Duodenal mucosa (tissue), 2 donors: ENCODE measurements around the gene AFAP1.

Experiments used
- H3K27ac ChIP-seq: one replicate; pipeline ENCODE4 v1.7.0; 2013; ENCODE audit warnings: low read depth, low read length
- H3K27me3 ChIP-seq, 2 donors: one replicate each; pipeline ENCODE4 v1.7.0; 2013; ENCODE audit warnings: low read length in 2 of 2, control low read depth in 1 of 2; ENCODE audit not compliant: insufficient read depth in 2 of 2, control insufficient read depth in 1 of 2
- H3K36me3 ChIP-seq, 2 donors: one replicate each; pipeline ENCODE4 v1.7.0; 2013; ENCODE audit warnings: low read length in 2 of 2, control low read depth in 1 of 2; ENCODE audit not compliant: insufficient read depth in 2 of 2, control insufficient read depth in 1 of 2
- H3K4me1 ChIP-seq, 2 donors: one replicate each; pipeline ENCODE4 v1.7.0; 2013; ENCODE audit warnings: low read length in 2 of 2, control low read depth in 1 of 2; ENCODE audit not compliant: insufficient read depth in 2 of 2, control insufficient read depth in 1 of 2
- H3K4me3 ChIP-seq, 2 donors: one replicate each; pipeline ENCODE4 v1.7.0; 2013; ENCODE audit warnings: low read length in 2 of 2, low read depth in 1 of 2
- H3K9ac ChIP-seq, 2 donors: one replicate each; pipeline ENCODE4 v1.7.0; 2013; ENCODE audit warnings: low read length in 2 of 2, low read depth in 1 of 2
- H3K9me3 ChIP-seq, 2 donors: one replicate each; pipeline ENCODE4 v1.7.0; 2013; ENCODE audit warnings: low read length in 2 of 2, control low read depth in 1 of 2; ENCODE audit not compliant: control insufficient read depth in 1 of 2

Gene AFAP1

GRCh38 chr4:7970361-7970946, 30.8 kb upstream of the AFAP1 start:
- peaks cover 38 to 49% of the 10 kb centered on the region in 2 donors for H3K4me1 ChIP-seq
- peak overlapping the region; percentile 23 to 60 for H3K4me3 ChIP-seq
- H3K27ac ChIP-seq: peak overlapping the region; percentile 66
- H3K27me3 ChIP-seq: no peaks in the 10 kb centered on the region
- no peaks in the 10 kb centered on the region for H3K36me3 ChIP-seq
- H3K9me3 ChIP-seq: no peaks in the 10 kb centered on the region
- H3K9ac ChIP-seq: peak overlapping the region; percentile 41 to 44

- H3K4me1 ChIP-seq: peaks cover 38 to 57% of the 10 kb centered on the region in 2 donors
- H3K27me3 ChIP-seq: no peaks in the 10 kb centered on the region
- H3K27ac ChIP-seq: no peak overlapping the region
- H3K9me3 ChIP-seq: no peaks in the 10 kb centered on the region
- no peak overlapping the region for H3K4me3 ChIP-seq
- H3K9ac ChIP-seq: no peak overlapping the region
- H3K36me3 ChIP-seq: no peaks in the 10 kb centered on the region
Measured at GRCh38 chr4:7968262-7968896, 28.7 kb upstream of the AFAP1 start.

DNA sequence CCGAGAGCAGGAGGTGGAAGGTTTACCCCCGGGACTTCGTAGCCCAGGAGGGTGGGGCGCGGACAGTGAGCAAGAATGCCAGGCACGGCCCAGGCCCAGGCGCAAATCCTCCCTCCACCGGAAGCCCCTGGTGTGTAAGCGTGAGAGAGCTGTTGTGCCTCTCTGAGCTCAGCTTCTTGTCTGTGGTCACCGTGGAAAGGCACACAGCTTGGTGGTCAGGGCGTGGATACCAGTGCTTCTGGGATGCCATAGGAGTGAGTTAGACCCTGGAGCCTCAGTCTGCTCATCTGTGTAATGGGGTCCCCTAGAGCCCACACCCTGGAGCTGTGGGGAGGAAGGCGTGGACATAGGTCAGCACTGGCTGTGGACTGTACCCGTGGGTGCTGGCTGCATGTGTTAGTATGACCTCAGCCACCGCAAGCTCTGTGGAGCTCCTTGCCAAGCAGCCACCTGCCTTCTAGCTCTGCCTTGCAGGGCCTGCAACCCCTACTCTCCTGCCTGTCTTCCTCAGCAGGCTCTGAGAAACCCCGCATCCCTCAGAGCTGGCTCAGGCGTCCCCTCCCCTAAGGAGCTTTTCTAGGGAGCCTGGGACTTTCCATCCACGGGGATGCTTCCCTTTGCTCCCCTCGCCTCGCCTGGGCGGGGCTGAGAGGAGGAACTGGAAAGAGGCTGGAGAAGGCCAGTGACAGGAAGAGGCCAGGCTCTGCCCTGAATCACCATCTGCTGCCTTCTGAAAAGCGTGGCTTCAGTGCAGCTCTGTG, 28.0 kb upstream of the AFAP1 start:
- H3K9ac ChIP-seq: no peak overlapping the region

GRCh38 chr4:7967063-7967440, 27.4 kb upstream of the AFAP1 start:
- Histone ChIP-seq H3K36me3 (no peaks in the 10 kb centered on the region), H3K27ac (no peak overlapping the region), H3K27me3 (no peaks in the 10 kb centered on the region), H3K4me1 (peaks cover 29 to 48% of the 10 kb centered on the region in 2 donors), H3K4me3 (no peak overlapping the region), H3K9me3 (no peaks in the 10 kb centered on the region), H3K9ac (no peak overlapping the region)

More for the DNA sequence above, 28.0 kb upstream of the AFAP1 start:
- H3K27me3 ChIP-seq: no peaks in the 10 kb centered on the region
- H3K36me3 ChIP-seq: no peaks in the 10 kb centered on the region
- H3K4me3 ChIP-seq: no peak overlapping the region
- H3K9me3 ChIP-seq: no peaks in the 10 kb centered on the region
- peaks cover 35 to 54% of the 10 kb centered on the region in 2 donors for H3K4me1 ChIP-seq
- no peak overlapping the region for H3K27ac ChIP-seq

DNA sequence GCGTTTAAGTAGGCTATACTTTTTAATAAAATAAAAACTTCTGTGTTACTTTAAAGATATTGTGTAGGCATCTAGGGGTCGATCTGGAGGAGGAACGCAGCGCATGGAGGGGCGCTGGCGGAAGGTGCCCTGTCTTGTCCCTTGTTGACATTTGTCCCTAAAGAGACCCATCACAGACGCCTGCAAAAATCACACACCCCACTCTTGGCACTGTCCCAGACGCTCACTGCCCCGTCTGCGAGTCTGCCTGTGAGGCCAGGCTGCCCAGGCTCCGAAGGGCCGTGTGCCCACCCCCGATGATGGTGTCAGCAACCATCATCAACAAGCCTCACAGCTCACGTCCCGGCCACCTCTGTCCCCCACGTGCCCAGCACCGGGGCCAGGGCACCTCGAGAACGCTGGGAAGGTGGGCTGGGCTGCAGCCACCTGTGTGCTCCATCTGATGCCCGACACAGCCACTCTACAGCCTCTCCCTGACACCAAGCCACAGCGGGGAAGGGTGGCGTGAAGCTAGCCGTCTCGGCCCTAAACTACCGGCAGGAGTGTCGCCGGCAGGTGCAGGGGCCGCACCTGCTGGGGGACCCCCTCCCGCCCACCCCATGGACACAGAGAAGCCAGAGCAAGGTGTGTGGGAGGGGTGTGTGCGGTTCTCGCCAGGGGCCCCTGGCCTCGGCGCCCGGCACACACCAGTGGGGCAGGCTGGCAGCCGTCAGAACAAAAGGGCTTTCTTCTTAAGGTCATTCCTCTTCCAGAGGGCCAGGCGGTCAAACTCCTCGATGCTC, 26.8 kb upstream of the AFAP1 start:
- H3K36me3 ChIP-seq: no peaks in the 10 kb centered on the region
- H3K4me3 ChIP-seq: no peak overlapping the region
- no peaks in the 10 kb centered on the region for H3K9me3 ChIP-seq
- no peaks in the 10 kb centered on the region for H3K27me3 ChIP-seq
- H3K27ac ChIP-seq: no peak overlapping the region
- H3K9ac ChIP-seq: no peak overlapping the region
- H3K4me1 ChIP-seq: peaks cover 23 to 42% of the 10 kb centered on the region in 2 donors

- H3K4me1 ChIP-seq: peaks cover 19 to 42% of the 10 kb centered on the region in 2 donors
Measured at GRCh38 chr4:7964890-7965662, 25.4 kb upstream of the AFAP1 start.

GRCh38 chr4:7964459-7964858, 24.8 kb upstream of the AFAP1 start:
- no peaks in the 10 kb centered on the region for H3K27me3 ChIP-seq
- no peaks in the 10 kb centered on the region for H3K9me3 ChIP-seq
- no peaks in the 10 kb centered on the region for H3K36me3 ChIP-seq
- H3K9ac ChIP-seq: no peak overlapping the region
- H3K4me3 ChIP-seq: no peak overlapping the region
- H3K4me1 ChIP-seq: peaks cover 18 to 39% of the 10 kb centered on the region in 2 donors
- no peak overlapping the region for H3K27ac ChIP-seq

More at GRCh38 chr4:7964890-7965662, 25.4 kb upstream of the AFAP1 start:
- H3K27me3 ChIP-seq: no peaks in the 10 kb centered on the region
- no peak overlapping the region for H3K27ac ChIP-seq
- no peaks in the 10 kb centered on the region for H3K9me3 ChIP-seq
- H3K9ac ChIP-seq: no peak overlapping the region
- no peak overlapping the region for H3K4me3 ChIP-seq
- H3K36me3 ChIP-seq: no peaks in the 10 kb centered on the region

DNA sequence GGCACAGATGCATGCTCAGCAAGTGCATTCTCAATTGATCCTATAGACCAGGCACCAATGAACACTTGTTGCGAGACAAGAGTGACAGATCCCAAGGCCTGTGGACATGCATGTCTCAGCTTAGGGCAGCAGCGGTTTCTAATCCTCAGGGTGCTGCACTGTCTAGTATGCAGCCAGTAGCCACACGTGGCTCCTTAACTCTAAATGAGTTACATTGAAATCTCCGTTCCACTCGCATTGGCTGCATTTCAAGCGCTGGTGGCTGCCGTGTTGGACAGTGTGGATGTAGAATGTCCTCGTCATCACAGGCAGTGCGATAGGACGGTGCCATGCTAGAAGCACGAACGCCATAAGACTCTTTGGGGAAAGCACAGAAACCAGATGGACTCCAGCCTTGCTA, 24.0 kb upstream of the AFAP1 start:
- H3K4me3 ChIP-seq: no peak overlapping the region
- peaks cover 18 to 36% of the 10 kb centered on the region in 2 donors for H3K4me1 ChIP-seq
- no peak overlapping the region for H3K9ac ChIP-seq
- no peaks in the 10 kb centered on the region for H3K27me3 ChIP-seq
- H3K9me3 ChIP-seq: no peaks in the 10 kb centered on the region
- no peaks in the 10 kb centered on the region for H3K36me3 ChIP-seq
- no peak overlapping the region for H3K27ac ChIP-seq

GRCh38 chr4:7962609-7963508, 23.2 kb upstream of the AFAP1 start:
- Histone ChIP-seq H3K9ac (no peak overlapping the region), H3K36me3 (no peaks in the 10 kb centered on the region), H3K4me1 (peaks cover 12 to 28% of the 10 kb centered on the region in 2 donors)

More at GRCh38 chr4:7962609-7963508, 23.2 kb upstream of the AFAP1 start:
- Histone ChIP-seq H3K4me3 (no peak overlapping the region), H3K27ac (no peak overlapping the region), H3K9me3 (no peaks in the 10 kb centered on the region), H3K27me3 (no peaks in the 10 kb centered on the region)
